Breast epithelium (tissue), 4 donors: ENCODE data around the gene SRGAP3. TPM values are rescaled to one million over a fixed set of nuclear protein-coding genes. Genes with fewer than 3 reads are reported as not detected.

ENCODE experiments used
- DNase-seq, 2 donors: peaks; one replicate each; pipeline ENCODE4 v3.0.0-alpha.2; 2019; ENCODE audit warnings: low spot score in 2 of 2
- H3K27ac ChIP-seq, 2 donors: fragments of 200-600 bp; sonication (generic) in 1 of 2; one replicate each; pipeline ENCODE4 v1.5.1; 2016 to 2019; ENCODE audit warnings: mild to moderate bottlenecking in 1 of 2
- H3K27me3 ChIP-seq, 2 donors: fragments of 200-600 bp; sonication (generic) in 1 of 2; one replicate each; pipeline versions ENCODE4 v1.5.1 to v1.6.0; 2017 to 2019; ENCODE audit warnings: control low read depth in 1 of 2, mild to moderate bottlenecking in 1 of 2
- H3K36me3 ChIP-seq: fragments of 200-600 bp; one replicate; pipeline ENCODE4 v1.5.1; 2019
- H3K4me1 ChIP-seq, 2 donors: fragments of 200-600 bp; sonication (generic); one replicate each; pipeline ENCODE4 v1.5.1; 2016 to 2019; ENCODE audit warnings: control low read depth in 1 of 2
- H3K4me3 ChIP-seq, 3 donors: fragments of 200-600 bp; sonication (generic); 1 replicate in 2 of 3; 2 replicates in 1 of 3; pipeline ENCODE4 v1.5.1; 2016 to 2019; ENCODE audit warnings: mild to moderate bottlenecking in 3 of 3, moderate library complexity in 2 of 3
- H3K9me3 ChIP-seq, 2 donors: fragments of 200-600 bp; sonication (generic) in 1 of 2; one replicate each; pipeline ENCODE4 v1.5.1; 2016 to 2019; ENCODE audit warnings: control low read depth in 1 of 2
- POLR2A ChIP-seq: fragments of 450-650 bp; IDR thresholded peaks from one replicate; pipeline ENCODE4 v1.6.1; 2016; ENCODE audit warnings: antibody characterized with exemption, mild to moderate bottlenecking, moderate library complexity
- POLR2AphosphoS5 ChIP-seq, 3 donors: sonication (generic); formaldehyde crosslinking; IDR thresholded peaks; one replicate each; pipeline ENCODE4 v1.6.1; 2017; ENCODE audit warnings: antibody characterized with exemption in 3 of 3
- intact Hi-C: fragments of 100-400 bp; cut with DNase I; formaldehyde crosslinking; loops from one replicate; pipeline ENCODE4 v1.15.1; 2023; ENCODE audit warnings: low total_unique reads
- total RNA-seq, 3 donors: library from RNA; depleted of rRNA; stranded (reverse); fragments of >200 nt; gene quantifications; one replicate each; pipeline ENCODE4 v1.1.0, GENCODE V29; 2016
- TF ChIP-seq, protein P1 (sequence below), 3 donors: fragments of 450-650 bp; IDR thresholded peaks; one replicate each; pipeline ENCODE4 v1.5.1; 2016 to 2017; ENCODE audit warnings: antibody characterized with exemption in 3 of 3, mild to moderate bottlenecking in 3 of 3, moderate library complexity in 3 of 3

Gene SRGAP3
- total RNA-seq, 3 donors from 2014 or later: 13.6 to 21.5 (median 19.0) TPM

DNA sequence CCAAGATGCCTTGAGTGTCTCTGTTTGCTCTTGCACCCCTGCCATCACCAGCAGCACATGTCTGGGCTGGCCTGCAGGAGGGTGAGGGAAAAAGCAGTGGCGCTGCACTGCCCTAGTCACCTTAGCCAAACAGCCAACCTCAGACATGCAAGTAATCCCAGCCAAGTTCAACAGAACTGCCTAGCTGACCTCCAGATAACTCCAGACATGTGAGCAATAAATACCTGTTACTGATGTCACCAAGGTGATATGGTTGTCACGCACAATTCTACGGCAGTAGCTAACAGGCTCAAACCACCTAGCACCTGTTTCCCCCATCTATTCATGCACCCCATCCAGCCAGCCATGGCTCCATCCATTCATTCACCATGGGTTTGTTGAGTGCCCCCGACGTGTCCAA, 99.9 kb downstream of the SRGAP3 start:
- no peak for DNase-seq
- H3K27ac ChIP-seq: no peak overlapping the region

GRCh38 chr3:9147896-9148266, 101.6 kb downstream of the SRGAP3 start:
- Histone ChIP-seq H3K4me1 (no peaks in the 10 kb centered on the region), H3K4me3 (no peak overlapping the region), H3K27me3 (no peaks in the 10 kb centered on the region), H3K9me3 (peaks cover 7 to 18% of the 10 kb centered on the region in 2 donors), H3K36me3 (no peaks in the 10 kb centered on the region), H3K27ac (no peak overlapping the region)
- no peak for DNase-seq
- intact Hi-C loops: no loop called here
- no peak for TF ChIP-seq POLR2AphosphoS5 (IDR thresholded peaks at IDR 0.05)
- TF ChIP-seq, protein P1, sequence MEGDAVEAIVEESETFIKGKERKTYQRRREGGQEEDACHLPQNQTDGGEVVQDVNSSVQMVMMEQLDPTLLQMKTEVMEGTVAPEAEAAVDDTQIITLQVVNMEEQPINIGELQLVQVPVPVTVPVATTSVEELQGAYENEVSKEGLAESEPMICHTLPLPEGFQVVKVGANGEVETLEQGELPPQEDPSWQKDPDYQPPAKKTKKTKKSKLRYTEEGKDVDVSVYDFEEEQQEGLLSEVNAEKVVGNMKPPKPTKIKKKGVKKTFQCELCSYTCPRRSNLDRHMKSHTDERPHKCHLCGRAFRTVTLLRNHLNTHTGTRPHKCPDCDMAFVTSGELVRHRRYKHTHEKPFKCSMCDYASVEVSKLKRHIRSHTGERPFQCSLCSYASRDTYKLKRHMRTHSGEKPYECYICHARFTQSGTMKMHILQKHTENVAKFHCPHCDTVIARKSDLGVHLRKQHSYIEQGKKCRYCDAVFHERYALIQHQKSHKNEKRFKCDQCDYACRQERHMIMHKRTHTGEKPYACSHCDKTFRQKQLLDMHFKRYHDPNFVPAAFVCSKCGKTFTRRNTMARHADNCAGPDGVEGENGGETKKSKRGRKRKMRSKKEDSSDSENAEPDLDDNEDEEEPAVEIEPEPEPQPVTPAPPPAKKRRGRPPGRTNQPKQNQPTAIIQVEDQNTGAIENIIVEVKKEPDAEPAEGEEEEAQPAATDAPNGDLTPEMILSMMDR (IDR thresholded peaks at IDR 0.05): no peak
- no peak for TF ChIP-seq POLR2A

More for the DNA sequence above, 99.9 kb downstream of the SRGAP3 start:
- H3K4me1 ChIP-seq: no peaks in the 10 kb centered on the region
- no peaks in the 10 kb centered on the region for H3K36me3 ChIP-seq
- H3K4me3 ChIP-seq: no peak overlapping the region
- H3K27me3 ChIP-seq: no peaks in the 10 kb centered on the region
- intact Hi-C loops: no loop called here
- TF ChIP-seq POLR2A (no peak), POLR2AphosphoS5 (IDR thresholded peaks at IDR 0.05) (no peak)
- TF ChIP-seq, protein P1 (IDR thresholded peaks at IDR 0.05): no peak
- H3K9me3 ChIP-seq: peaks cover 7 to 18% of the 10 kb centered on the region in 2 donors

GRCh38 chr3:9147215-9147895, 102.1 kb downstream of the SRGAP3 start:
- no peaks in the 10 kb centered on the region for H3K36me3 ChIP-seq
- intact Hi-C loops: no loop called here
- no peak for DNase-seq
- TF ChIP-seq POLR2A (no peak), POLR2AphosphoS5 (IDR thresholded peaks at IDR 0.05) (no peak)
- TF ChIP-seq, protein P1 (IDR thresholded peaks at IDR 0.05): no peak
- no peak overlapping the region for H3K4me3 ChIP-seq
- H3K27me3 ChIP-seq: no peaks in the 10 kb centered on the region
- peaks cover 7 to 18% of the 10 kb centered on the region in 2 donors for H3K9me3 ChIP-seq
- peak overlapping the region in 1 of 2 donors; percentile 1 for H3K27ac ChIP-seq
- H3K4me1 ChIP-seq: no peaks in the 10 kb centered on the region

- peaks cover 7 to 10% of the 10 kb centered on the region in 2 donors for H3K9me3 ChIP-seq
- H3K27me3 ChIP-seq: no peaks in the 10 kb centered on the region
- peak overlapping the region in 1 of 2 donors; percentile 1 for H3K27ac ChIP-seq
- no peaks in the 10 kb centered on the region for H3K36me3 ChIP-seq
- intact Hi-C loops: no loop called here
- H3K4me3 ChIP-seq: no peak overlapping the region
- H3K4me1 ChIP-seq: peaks cover 0 to 3% of the 10 kb centered on the region in 2 donors
- no peak for DNase-seq
- no peak for TF ChIP-seq POLR2AphosphoS5 (IDR thresholded peaks at IDR 0.05)
- TF ChIP-seq POLR2A: no peak
- TF ChIP-seq, protein P1 (IDR thresholded peaks at IDR 0.05): no peak
Measured at GRCh38 chr3:9146367-9147071, 102.9 kb downstream of the SRGAP3 start.

GRCh38 chr3:9143184-9143583, 106.3 kb downstream of the SRGAP3 start:
- Histone ChIP-seq H3K36me3 (no peaks in the 10 kb centered on the region), H3K9me3 (peaks cover 0 to 4% of the 10 kb centered on the region in 2 donors), H3K27me3 (no peaks in the 10 kb centered on the region), H3K4me3 (no peak overlapping the region), H3K27ac (peak overlapping the region in 1 of 2 donors; percentile 14), H3K4me1 (peaks cover 3 to 8% of the 10 kb centered on the region in 2 donors)
- TF ChIP-seq POLR2AphosphoS5 (IDR thresholded peaks at IDR 0.05) (no peak), POLR2A (no peak)
- TF ChIP-seq, protein P1 (IDR thresholded peaks at IDR 0.05): no peak
- intact Hi-C loops: no loop called here
- DNase-seq: no peak
